GM19463 (cell line): ENCODE measurements around the gene PGAM2.
A peak's percentile ranks its signal among the peaks of the same experiment; 100 is the strongest.

Source experiments
- ATAC-seq: cut with Tn5 transposase; IDR thresholded peaks from one replicate; pipeline ENCODE4 v1.9.1; 2021; ENCODE audit warnings: mild to moderate bottlenecking, moderate library complexity; ENCODE audit not compliant: unreplicated experiment

Gene PGAM2

GRCh38 chr7:44103923-44104859 is 38.8 kb upstream of the PGAM2 start, which contains the start of gene AEBP1:
Gene AEBP1, plus strand, starts transcription at chr7:44104345. Its CDS starts 321 bp downstream, at chr7:44104666.
- ATAC-seq: no peak

GRCh38 chr7:44103566-44103922 is 38.2 kb upstream of the PGAM2 start:
- no peak for ATAC-seq

- ATAC-seq: no peak
Measured at GRCh38 chr7:44102846-44103565, 37.6 kb upstream of the PGAM2 start.

GRCh38 chr7:44101966-44102845 is 36.8 kb upstream of the PGAM2 start:
- no peak for ATAC-seq

- ATAC-seq: no peak
Measured at GRCh38 chr7:44101303-44101965, 36.1 kb upstream of the PGAM2 start.

- ATAC-seq: no peak
Measured at GRCh38 chr7:44100458-44101302, 35.3 kb upstream of the PGAM2 start.

- no peak for ATAC-seq
Measured at GRCh38 chr7:44099669-44100068, 34.3 kb upstream of the PGAM2 start.

- no peak for ATAC-seq
Measured at GRCh38 chr7:44098092-44099068, 33.0 kb upstream of the PGAM2 start.

GRCh38 chr7:44097064-44097932 is 31.9 kb upstream of the PGAM2 start:
- ATAC-seq: peak; percentile 73

GRCh38 chr7:44096326-44096881 is 31.0 kb upstream of the PGAM2 start:
- no peak for ATAC-seq

GRCh38 chr7:44095781-44096180 is 30.4 kb upstream of the PGAM2 start:
- no peak for ATAC-seq

GRCh38 chr7:44094883-44095592 is 29.7 kb upstream of the PGAM2 start:
- no peak for ATAC-seq

- no peak for ATAC-seq
Measured at GRCh38 chr7:44094365-44094764, 29.0 kb upstream of the PGAM2 start.

GRCh38 chr7:44093102-44093641 is 27.8 kb upstream of the PGAM2 start:
- ATAC-seq: no peak

- no peak for ATAC-seq
Measured at GRCh38 chr7:44087911-44088838, 22.8 kb upstream of the PGAM2 start.
